Neural cell (in vitro differentiated cells): ENCODE results near the gene HOXB6. TPM values are rescaled to one million over a fixed set of nuclear protein-coding genes. Genes with fewer than 3 reads are reported as not detected.

ENCODE experiments used
- H2AFZ ChIP-seq: fragments of 200-600, 300-800 bp; sonication (generic), shearing (Covaris generic); 2 replicates; pipeline ENCODE4 v1.6.0; 2014; ENCODE audit warnings: low read depth, mild to moderate bottlenecking, antibody characterized with exemption, low read length, moderate library complexity
- H3F3A ChIP-seq: fragments of 200-600 bp; shearing (Covaris generic); 2 replicates; pipeline ENCODE4 v1.6.1; 2016; ENCODE audit warnings: mild to moderate bottlenecking, moderate library complexity, mixed read lengths, antibody characterized with exemption, low read length; ENCODE audit not compliant: insufficient read depth, poor library complexity, severe bottlenecking
- H3K27ac ChIP-seq: fragments of 200-600, 300-800 bp; sonication (generic), shearing (Covaris generic); 2 replicates; pipeline ENCODE4 v1.5.1; 2014; ENCODE audit warnings: mild to moderate bottlenecking, low read length, moderate library complexity
- H3K27me3 ChIP-seq: fragments of 300-800, 200-600 bp; sonication (generic), shearing (Covaris generic); 2 replicates; pipeline ENCODE4 v1.6.0; 2014; ENCODE audit warnings: mild to moderate bottlenecking, low read depth, low read length, moderate library complexity; ENCODE audit not compliant: insufficient read depth
- H3K36me3 ChIP-seq: fragments of 300-800, 200-600 bp; sonication (generic), shearing (Covaris generic); 2 replicates; pipeline ENCODE4 v1.5.1; 2014; ENCODE audit warnings: mild to moderate bottlenecking, antibody characterized with exemption, low read length, moderate library complexity; ENCODE audit not compliant: insufficient read depth
- H3K4me2 ChIP-seq: fragments of 300-800, 200-600 bp; sonication (generic), shearing (Covaris generic); 2 replicates; pipeline ENCODE4 v1.6.0; 2014; ENCODE audit warnings: mild to moderate bottlenecking, low read length
- H3K4me3 ChIP-seq: fragments of 300-800, 200-600 bp; sonication (generic), shearing (Covaris generic); 2 replicates; pipeline ENCODE4 v1.5.1; 2014; ENCODE audit warnings: mild to moderate bottlenecking, low read length, moderate library complexity
- H3K79me2 ChIP-seq: fragments of 200-600 bp; shearing (Covaris generic); replicated peaks from 2 replicates; pipeline ENCODE4 v1.6.0; 2014; ENCODE audit warnings: mild to moderate bottlenecking, low read length, moderate library complexity; ENCODE audit not compliant: insufficient read depth
- H3K9ac ChIP-seq: fragments of 300-800, 200-600 bp; sonication (generic), shearing (Covaris generic); 2 replicates; pipeline ENCODE4 v1.6.1; 2016; ENCODE audit warnings: mild to moderate bottlenecking, low read length, mixed read lengths
- H3K9me2 ChIP-seq: fragments of 200-600 bp; shearing (Covaris generic); 2 replicates; pipeline ENCODE4 v1.6.1; 2016; ENCODE audit warnings: mild to moderate bottlenecking, low read length, mixed read lengths; ENCODE audit not compliant: insufficient read depth
- H3K9me3 ChIP-seq: fragments of 200-600, 300-800 bp; sonication (generic), shearing (Covaris generic); 2 replicates; pipeline ENCODE4 v1.6.1; 2016; ENCODE audit warnings: mild to moderate bottlenecking, mixed run types, low read length, moderate library complexity, mixed read lengths
- H4K20me1 ChIP-seq: fragments of 200-600 bp; shearing (Covaris generic); 2 replicates; pipeline ENCODE4 v1.6.1; 2016; ENCODE audit warnings: mild to moderate bottlenecking, mixed run types; ENCODE audit not compliant: insufficient read depth
- CTCF ChIP-seq: fragments of 450-650 bp; IDR thresholded peaks from 2 replicates; pipeline ENCODE4 v1.5.1; 2014; ENCODE audit warnings: antibody characterized with exemption, mild to moderate bottlenecking, moderate library complexity; ENCODE audit not compliant: poor library complexity, severe bottlenecking
- EP300 ChIP-seq: fragments of 450-650 bp; conservative IDR thresholded peaks from 2 replicates; pipeline ENCODE4 v1.6.1; 2014; ENCODE audit warnings: antibody characterized with exemption, mild to moderate bottlenecking, moderate library complexity; ENCODE audit not compliant: poor library complexity, severe bottlenecking
- EZH2 ChIP-seq: fragments of 200-600, 300-800 bp; shearing (Covaris generic), sonication (generic); IDR thresholded peaks from 2 replicates; pipeline ENCODE4 v1.6.1; 2014; ENCODE audit warnings: antibody characterized with exemption, low read length, borderline replicate concordance, mild to moderate bottlenecking; ENCODE audit not compliant: insufficient read depth, poor library complexity, severe bottlenecking
- MXI1 ChIP-seq: fragments of 450-650 bp; conservative IDR thresholded peaks from 2 replicates; pipeline ENCODE4 v1.6.1; 2014; ENCODE audit warnings: antibody characterized with exemption, mild to moderate bottlenecking; ENCODE audit not compliant: poor library complexity, severe bottlenecking
- POLR2AphosphoS5 ChIP-seq: IDR thresholded peaks from 2 replicates; pipeline ENCODE4 v1.6.1; 2012
- RAD21 ChIP-seq: fragments of 450-650 bp; conservative IDR thresholded peaks from 2 replicates; pipeline ENCODE4 v1.6.1; 2014; ENCODE audit warnings: antibody characterized with exemption, mild to moderate bottlenecking, moderate library complexity
- REST ChIP-seq: IDR thresholded peaks from 2 replicates; pipeline ENCODE4 v1.6.1; 2012; ENCODE audit warnings: borderline replicate concordance
- SMC3 ChIP-seq: fragments of 450-650 bp; conservative IDR thresholded peaks from 2 replicates; pipeline ENCODE4 v1.6.1; 2014; ENCODE audit warnings: antibody characterized with exemption, mild to moderate bottlenecking, moderate library complexity; ENCODE audit not compliant: poor library complexity
- TAF1 ChIP-seq: IDR thresholded peaks from 2 replicates; pipeline ENCODE4 v1.6.1; 2012; ENCODE audit warnings: low read depth
- polyA plus RNA-seq: library from polyadenylated mRNA; depleted of rRNA; stranded (reverse); fragments of >200 nt; gene quantifications from 2 replicates; pipeline ENCODE4 v1.2.3, GENCODE V29; 2014

Gene HOXB6
- polyA plus RNA-seq, 1 donor from 2014 or later, result not detected

GRCh38 chr17:48569674-48570324 is 35.0 kb downstream of the HOXB6 start:
- Histone ChIP-seq H3K27me3 (peaks cover 100% of the 10 kb centered on the region), H3K27ac (no peak overlapping the region), H4K20me1 (no peaks in the 10 kb centered on the region), H2AFZ (no peak overlapping the region), H3K9ac (no peak overlapping the region), H3K9me3 (no peaks in the 10 kb centered on the region), H3K79me2 (no peaks in the 10 kb centered on the region), H3K4me2 (no peak overlapping the region), H3K36me3 (no peaks in the 10 kb centered on the region), H3F3A (no peaks in the 10 kb centered on the region), H3K9me2 (no peaks in the 10 kb centered on the region), H3K4me3 (no peak overlapping the region)
- TF ChIP-seq POLR2AphosphoS5, result no peak
- no peak for TF ChIP-seq CTCF
- no peak for TF ChIP-seq EZH2

- H3K36me3 ChIP-seq, result no peaks in the 10 kb centered on the region
- H3K4me2 ChIP-seq, result no peak overlapping the region
- no peak overlapping the region for H3K9ac ChIP-seq
- no peak overlapping the region for H3K27ac ChIP-seq
- H3K79me2 ChIP-seq, result no peaks in the 10 kb centered on the region
- H3K9me3 ChIP-seq, result no peaks in the 10 kb centered on the region
- TF ChIP-seq EP300 (no peak), RAD21 (no peak), MXI1 (no peak), REST (no peak), SMC3 (no peak), CTCF (no peak), TAF1 (no peak), POLR2AphosphoS5 (no peak), EZH2 (no peak)
- H3F3A ChIP-seq, result no peaks in the 10 kb centered on the region
- H2AFZ ChIP-seq, result no peak overlapping the region
- H4K20me1 ChIP-seq, result no peaks in the 10 kb centered on the region
- no peaks in the 10 kb centered on the region for H3K9me2 ChIP-seq
- H3K4me3 ChIP-seq, result no peak overlapping the region
- peaks cover 100% of the 10 kb centered on the region for H3K27me3 ChIP-seq
These were observed 35.6 kb downstream of the HOXB6 start for GRCh38 chr17:48569240-48569582.
